Measurements from ENCODE around the gene EHD4.

GRCh38 chr15:41940441-41940857, 31.9 kb downstream of the EHD4 start:
- TF ChIP-seq CTCF (IDR thresholded peaks at IDR 0.05) (no peak), POLR2A (IDR thresholded peaks at IDR 0.05) (no peak)
